ENCODE results near the gene HDAC9.

DNA sequence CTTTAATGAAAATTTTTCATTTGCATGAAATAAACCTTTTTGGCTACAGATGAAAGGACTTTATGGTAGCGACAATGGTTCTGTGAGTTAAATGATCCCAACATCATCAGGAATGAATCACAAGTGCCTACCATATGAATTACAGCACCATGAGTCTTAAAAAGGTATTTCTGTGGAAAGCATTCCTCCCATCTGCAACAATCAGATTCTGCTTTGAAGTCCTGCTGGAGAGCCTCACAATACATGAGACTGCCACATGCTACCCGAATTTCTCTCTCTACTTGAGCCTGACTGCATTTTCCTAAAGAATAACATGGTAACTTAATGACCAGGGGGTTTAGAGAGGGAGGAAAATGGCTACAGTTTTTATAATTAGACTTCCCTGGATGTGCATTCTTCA lies 431.6 kb downstream of the HDAC9 start:
- TF ChIP-seq, protein P1, sequence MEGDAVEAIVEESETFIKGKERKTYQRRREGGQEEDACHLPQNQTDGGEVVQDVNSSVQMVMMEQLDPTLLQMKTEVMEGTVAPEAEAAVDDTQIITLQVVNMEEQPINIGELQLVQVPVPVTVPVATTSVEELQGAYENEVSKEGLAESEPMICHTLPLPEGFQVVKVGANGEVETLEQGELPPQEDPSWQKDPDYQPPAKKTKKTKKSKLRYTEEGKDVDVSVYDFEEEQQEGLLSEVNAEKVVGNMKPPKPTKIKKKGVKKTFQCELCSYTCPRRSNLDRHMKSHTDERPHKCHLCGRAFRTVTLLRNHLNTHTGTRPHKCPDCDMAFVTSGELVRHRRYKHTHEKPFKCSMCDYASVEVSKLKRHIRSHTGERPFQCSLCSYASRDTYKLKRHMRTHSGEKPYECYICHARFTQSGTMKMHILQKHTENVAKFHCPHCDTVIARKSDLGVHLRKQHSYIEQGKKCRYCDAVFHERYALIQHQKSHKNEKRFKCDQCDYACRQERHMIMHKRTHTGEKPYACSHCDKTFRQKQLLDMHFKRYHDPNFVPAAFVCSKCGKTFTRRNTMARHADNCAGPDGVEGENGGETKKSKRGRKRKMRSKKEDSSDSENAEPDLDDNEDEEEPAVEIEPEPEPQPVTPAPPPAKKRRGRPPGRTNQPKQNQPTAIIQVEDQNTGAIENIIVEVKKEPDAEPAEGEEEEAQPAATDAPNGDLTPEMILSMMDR (IDR thresholded peaks at IDR 0.05) = no peak
- no peak for TF ChIP-seq POLR2A (IDR thresholded peaks at IDR 0.05)
